Measurements from ENCODE around the gene TAF15.

- TF ChIP-seq, protein P1, sequence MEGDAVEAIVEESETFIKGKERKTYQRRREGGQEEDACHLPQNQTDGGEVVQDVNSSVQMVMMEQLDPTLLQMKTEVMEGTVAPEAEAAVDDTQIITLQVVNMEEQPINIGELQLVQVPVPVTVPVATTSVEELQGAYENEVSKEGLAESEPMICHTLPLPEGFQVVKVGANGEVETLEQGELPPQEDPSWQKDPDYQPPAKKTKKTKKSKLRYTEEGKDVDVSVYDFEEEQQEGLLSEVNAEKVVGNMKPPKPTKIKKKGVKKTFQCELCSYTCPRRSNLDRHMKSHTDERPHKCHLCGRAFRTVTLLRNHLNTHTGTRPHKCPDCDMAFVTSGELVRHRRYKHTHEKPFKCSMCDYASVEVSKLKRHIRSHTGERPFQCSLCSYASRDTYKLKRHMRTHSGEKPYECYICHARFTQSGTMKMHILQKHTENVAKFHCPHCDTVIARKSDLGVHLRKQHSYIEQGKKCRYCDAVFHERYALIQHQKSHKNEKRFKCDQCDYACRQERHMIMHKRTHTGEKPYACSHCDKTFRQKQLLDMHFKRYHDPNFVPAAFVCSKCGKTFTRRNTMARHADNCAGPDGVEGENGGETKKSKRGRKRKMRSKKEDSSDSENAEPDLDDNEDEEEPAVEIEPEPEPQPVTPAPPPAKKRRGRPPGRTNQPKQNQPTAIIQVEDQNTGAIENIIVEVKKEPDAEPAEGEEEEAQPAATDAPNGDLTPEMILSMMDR (IDR thresholded peaks at IDR 0.05), result no peak
- no peak for TF ChIP-seq POLR2A (IDR thresholded peaks at IDR 0.05)
These were observed 24.4 kb upstream of the TAF15 start for GRCh38 chr17:35784895-35785294.

All from testis (tissue), 2 donors.